Neuronal stem cell (in vitro differentiated cells): ENCODE results near the gene GNG10.

ENCODE experiments used
- DNase-seq: peaks from one replicate; pipeline ENCODE4 v3.0.0-alpha.2; 2013; ENCODE audit warnings: low spot score
- H2AFZ ChIP-seq: one replicate; pipeline ENCODE4 v1.6.1; 2013; ENCODE audit warnings: mild to moderate bottlenecking, low read length, inconsistent platforms
- H2AK5ac ChIP-seq: 2 replicates; pipeline ENCODE4 v1.6.1; 2013; ENCODE audit warnings: low read depth, mild to moderate bottlenecking, inconsistent platforms, low read length, moderate library complexity, mixed read lengths
- H2BK120ac ChIP-seq: 2 replicates; pipeline ENCODE4 v1.6.1; 2013; ENCODE audit warnings: low read depth, mild to moderate bottlenecking, inconsistent platforms, low read length, moderate library complexity, mixed read lengths
- H2BK12ac ChIP-seq: one replicate; pipeline ENCODE4 v1.6.1; 2013; ENCODE audit warnings: low read length, inconsistent platforms
- H2BK15ac ChIP-seq: 2 replicates; pipeline ENCODE4 v1.6.1; 2013; ENCODE audit warnings: mild to moderate bottlenecking, low read length, inconsistent platforms, mixed read lengths
- H2BK5ac ChIP-seq: one replicate; pipeline ENCODE4 v1.6.1; 2013; ENCODE audit warnings: inconsistent platforms, mild to moderate bottlenecking, low read length, moderate library complexity
- H3K14ac ChIP-seq: one replicate; pipeline ENCODE4 v1.6.1; 2013; ENCODE audit warnings: low read length, inconsistent platforms
- H3K18ac ChIP-seq: 2 replicates; pipeline ENCODE4 v1.6.1; 2013; ENCODE audit warnings: low read length, inconsistent platforms
- H3K23ac ChIP-seq: 2 replicates; pipeline ENCODE4 v1.6.1; 2013; ENCODE audit warnings: low read depth, mild to moderate bottlenecking, mixed read lengths, low read length, inconsistent platforms; ENCODE audit not compliant: poor library complexity
- H3K27ac ChIP-seq: replicated peaks from 3 replicates; pipeline ENCODE4 v1.5.1; 2013; ENCODE audit warnings: low read length, inconsistent platforms
- H3K27me3 ChIP-seq, 3 experiments: 2 replicates each; pipeline ENCODE4 v1.6.1; 2013; ENCODE audit warnings: low read length in 3 of 3, mild to moderate bottlenecking in 2 of 3, inconsistent platforms in 1 of 3, low read depth in 1 of 3, mixed read lengths in 1 of 3, moderate library complexity in 1 of 3; ENCODE audit not compliant: control insufficient read depth in 3 of 3, insufficient read depth in 3 of 3
- H3K36me3 ChIP-seq, 2 donors: replicated peaks in 1 of 2; 2 replicates each; pipeline ENCODE4 v1.6.1; 2013; ENCODE audit warnings: low read length in 2 of 2; ENCODE audit not compliant: control insufficient read depth in 2 of 2, insufficient read depth in 2 of 2
- H3K4ac ChIP-seq: 2 replicates; pipeline ENCODE4 v1.6.1; 2013; ENCODE audit warnings: inconsistent platforms, mild to moderate bottlenecking, low read length, moderate library complexity
- H3K4me1 ChIP-seq, 2 donors: 1 replicate in 1 of 2; 2 replicates in 1 of 2; pipeline ENCODE4 v1.6.1; 2013; ENCODE audit warnings: low read length in 2 of 2, low read depth in 1 of 2; ENCODE audit not compliant: control insufficient read depth in 2 of 2, insufficient read depth in 1 of 2
- H3K4me2 ChIP-seq: one replicate; pipeline ENCODE4 v1.6.1; 2013; ENCODE audit warnings: mild to moderate bottlenecking, low read length, inconsistent platforms; ENCODE audit not compliant: insufficient read depth, poor library complexity, severe bottlenecking
- H3K4me3 ChIP-seq, 2 donors: 2 replicates each; pipeline ENCODE4 v1.5.1; 2013; ENCODE audit warnings: low read length in 2 of 2, mild to moderate bottlenecking in 2 of 2, inconsistent platforms in 1 of 2, moderate library complexity in 1 of 2
- H3K79me1 ChIP-seq: one replicate; pipeline ENCODE4 v1.6.1; 2013; ENCODE audit warnings: low read depth, mild to moderate bottlenecking, inconsistent platforms, low read length, moderate library complexity
- H3K9ac ChIP-seq: one replicate; pipeline ENCODE4 v1.6.1; 2013; ENCODE audit warnings: mild to moderate bottlenecking, low read depth, low read length, inconsistent platforms; ENCODE audit not compliant: poor library complexity
- H3K9me3 ChIP-seq, 2 donors: replicated peaks in 1 of 2; 2 replicates each; pipeline versions ENCODE3 to v1.6.1; 2013; ENCODE audit warnings: low read length in 2 of 2, mild to moderate bottlenecking in 2 of 2, inconsistent platforms in 1 of 2, low read depth in 1 of 2, mixed read lengths in 1 of 2, moderate library complexity in 1 of 2; ENCODE audit not compliant: control insufficient read depth in 2 of 2, insufficient read depth in 1 of 2
- H4K8ac ChIP-seq: one replicate; pipeline ENCODE4 v1.6.1; 2013; ENCODE audit warnings: low read depth, mild to moderate bottlenecking, inconsistent platforms, low read length, moderate library complexity
- H4K91ac ChIP-seq: one replicate; pipeline ENCODE4 v1.6.1; 2013; ENCODE audit warnings: low read length, low read depth, mild to moderate bottlenecking, inconsistent platforms; ENCODE audit not compliant: poor library complexity
- WGBS, 2 donors: extraction: QIAGEN DNeasy Blood & Tissue Kit; methylation state at CpG; one replicate each; pipeline ENCODE4 v1.1.7; 2013; ENCODE audit warnings: missing lambda C conversion rate in 2 of 2, mixed read lengths in 1 of 2; ENCODE audit not compliant: insufficient read length in 2 of 2, insufficient replicate concordance in 1 of 2; ENCODE audit errors: extremely low coverage in 2 of 2; 5-methylcytosine and 5-hydroxymethylcytosine counted together

The GNG10 gene

DNA sequence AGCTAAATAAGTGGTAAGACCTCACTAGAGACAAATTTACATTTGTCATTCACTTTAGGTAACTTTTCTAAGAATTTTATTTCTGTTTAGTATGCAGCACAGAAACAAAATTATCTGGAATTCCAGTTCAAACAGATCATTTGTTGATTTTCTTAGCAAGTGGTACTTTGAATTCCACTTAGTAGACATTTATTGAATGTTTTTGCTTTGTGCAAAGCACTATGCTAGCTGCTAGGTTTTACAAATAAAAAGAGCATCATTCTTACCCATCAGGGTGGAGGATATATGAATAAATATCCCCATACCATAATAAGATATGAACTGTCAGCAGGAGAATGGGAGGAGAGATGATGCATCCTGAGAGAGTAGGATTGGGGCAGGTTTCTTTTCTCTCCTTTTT is 35.4 kb downstream of the GNG10 start:
- H3K18ac ChIP-seq, result no peak overlapping the region
- no peak overlapping the region for H4K8ac ChIP-seq
- H2BK120ac ChIP-seq, result no peak overlapping the region
- H3K4me3 ChIP-seq, result no peak overlapping the region
- DNase-seq, result no peak
- H3K14ac ChIP-seq, result no peak overlapping the region
- H2BK12ac ChIP-seq, result no peak overlapping the region
- no peaks in the 10 kb centered on the region for H3K79me1 ChIP-seq
- no peak overlapping the region for H2AFZ ChIP-seq
- no peak overlapping the region for H3K27ac ChIP-seq
- H3K27me3 ChIP-seq, result no peaks in the 10 kb centered on the region
- no peaks in the 10 kb centered on the region for H3K36me3 ChIP-seq
- no peak overlapping the region for H3K23ac ChIP-seq
- no peak overlapping the region for H3K4me2 ChIP-seq
- no peak overlapping the region for H3K9ac ChIP-seq
- H2BK15ac ChIP-seq, result no peak overlapping the region
- H3K4ac ChIP-seq, result no peak overlapping the region
- no peaks in the 10 kb centered on the region for H3K4me1 ChIP-seq
- no peak overlapping the region for H2BK5ac ChIP-seq
- no peak overlapping the region for H2AK5ac ChIP-seq
- H3K9me3 ChIP-seq, result no peaks in the 10 kb centered on the region
- no peak overlapping the region for H4K91ac ChIP-seq

DNA sequence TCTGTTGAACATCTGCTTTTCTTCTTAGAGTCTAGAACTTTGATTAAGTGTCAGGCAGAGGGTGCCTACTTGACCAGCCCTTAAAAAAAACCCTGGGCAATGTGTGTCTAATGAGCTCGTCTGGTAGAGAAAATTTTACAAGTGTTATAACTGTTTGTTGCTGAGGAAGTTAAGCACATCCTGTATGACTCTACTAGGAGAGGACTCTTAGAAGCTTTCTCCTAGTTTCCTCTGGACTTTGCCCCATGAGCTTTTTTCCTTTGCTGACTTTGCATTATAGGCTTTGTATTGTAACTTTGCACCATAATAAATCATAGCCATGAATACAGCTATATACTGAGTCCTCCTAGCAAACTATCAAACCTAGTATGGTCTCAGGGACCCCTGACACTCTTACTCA is 39.4 kb downstream of the GNG10 start:
- H3K9ac ChIP-seq, result no peak overlapping the region
- no peaks in the 10 kb centered on the region for H3K4me1 ChIP-seq
- no peak overlapping the region for H2BK5ac ChIP-seq
- H2BK12ac ChIP-seq, result no peak overlapping the region
- H3K79me1 ChIP-seq, result no peaks in the 10 kb centered on the region
- no peak overlapping the region for H2AK5ac ChIP-seq
- no peak overlapping the region for H2BK120ac ChIP-seq
- H3K4me3 ChIP-seq, result no peak overlapping the region
- H3K23ac ChIP-seq, result no peak overlapping the region
- WGBS, 2 donors, result no CpG with 5 or more reads among the region's 1 CpG
- H2AFZ ChIP-seq, result no peak overlapping the region
- H3K27me3 ChIP-seq, result no peaks in the 10 kb centered on the region
- no peak overlapping the region for H3K18ac ChIP-seq
- no peak overlapping the region for H4K8ac ChIP-seq
- no peak overlapping the region for H3K27ac ChIP-seq
- no peak overlapping the region for H4K91ac ChIP-seq
- no peaks in the 10 kb centered on the region for H3K36me3 ChIP-seq
- no peak overlapping the region for H3K14ac ChIP-seq
- H3K4me2 ChIP-seq, result no peak overlapping the region
- H3K9me3 ChIP-seq, result no peaks in the 10 kb centered on the region
- no peak overlapping the region for H3K4ac ChIP-seq
- H2BK15ac ChIP-seq, result no peak overlapping the region
- no peak for DNase-seq

DNA sequence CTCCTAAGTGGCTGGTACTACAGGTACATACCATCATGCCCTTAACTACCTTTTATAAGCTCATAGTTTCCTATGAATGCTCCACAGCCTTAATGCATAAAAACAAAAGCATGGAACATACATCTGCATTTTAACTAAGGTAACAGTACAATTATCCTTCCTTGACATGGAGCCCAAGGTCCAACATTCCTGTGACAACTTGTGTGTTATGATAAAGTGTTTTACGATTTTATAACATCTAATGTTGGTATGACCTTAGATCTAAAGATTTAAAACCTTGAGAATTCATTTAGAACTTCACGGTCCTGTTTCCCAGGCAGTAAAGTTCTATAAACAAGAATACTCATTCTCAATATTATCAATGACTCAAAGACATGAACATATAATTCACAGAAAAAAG is 43.1 kb downstream of the GNG10 start:
- Histone ChIP-seq H2AK5ac (no peak overlapping the region), H3K4me2 (no peak overlapping the region), H4K91ac (no peak overlapping the region), H2BK12ac (no peak overlapping the region), H3K79me1 (no peaks in the 10 kb centered on the region), H3K14ac (no peak overlapping the region), H2BK120ac (no peak overlapping the region), H3K4ac (no peak overlapping the region), H2AFZ (no peak overlapping the region), H2BK15ac (no peak overlapping the region), H3K27me3 (no peaks in the 10 kb centered on the region), H3K27ac (no peak overlapping the region), H3K23ac (no peak overlapping the region), H3K4me1 (no peaks in the 10 kb centered on the region), H3K36me3 (no peaks in the 10 kb centered on the region), H3K18ac (no peak overlapping the region), H3K9ac (no peak overlapping the region), H3K9me3 (no peaks in the 10 kb centered on the region), H2BK5ac (no peak overlapping the region), H3K4me3 (no peak overlapping the region), H4K8ac (no peak overlapping the region)
- no CpG with 5 or more reads among the region's 2 CpGs for WGBS, 2 donors
- no peak for DNase-seq

DNA sequence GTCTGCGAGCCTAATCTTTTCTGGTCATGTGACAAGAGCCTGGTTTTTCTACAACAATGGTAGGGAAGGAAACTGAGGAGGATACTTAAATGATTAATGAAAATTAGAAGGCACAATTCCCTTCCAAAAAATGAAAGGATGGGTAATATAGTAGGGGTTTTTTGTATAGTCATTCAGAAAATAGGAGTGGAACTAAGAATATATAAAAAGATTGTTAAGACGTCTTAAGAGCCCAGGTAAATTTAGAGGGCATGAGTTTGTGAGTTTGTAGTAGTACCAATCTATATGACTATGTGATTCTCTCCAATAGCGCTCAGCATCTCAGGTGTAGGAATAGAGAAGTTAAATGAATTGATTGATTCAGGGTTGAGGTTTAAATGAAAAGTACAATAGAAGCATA is 50.1 kb downstream of the GNG10 start:
- H2AK5ac ChIP-seq, result no peak overlapping the region
- H2AFZ ChIP-seq, result no peak overlapping the region
- no peak for DNase-seq
- no peak overlapping the region for H3K27ac ChIP-seq
- H3K14ac ChIP-seq, result no peak overlapping the region
- H3K9ac ChIP-seq, result no peak overlapping the region
- H3K36me3 ChIP-seq, result no peaks in the 10 kb centered on the region
- H3K4me1 ChIP-seq, result no peaks in the 10 kb centered on the region
- no peak overlapping the region for H2BK15ac ChIP-seq
- H4K91ac ChIP-seq, result no peak overlapping the region
- H3K4me2 ChIP-seq, result no peak overlapping the region
- H3K23ac ChIP-seq, result no peak overlapping the region
- no peak overlapping the region for H2BK12ac ChIP-seq
- no peak overlapping the region for H2BK120ac ChIP-seq
- H4K8ac ChIP-seq, result no peak overlapping the region
- H3K9me3 ChIP-seq, result no peaks in the 10 kb centered on the region
- no CpG with 5 or more reads among the region's 3 CpGs for WGBS, 2 donors
- H3K27me3 ChIP-seq, result no peaks in the 10 kb centered on the region
- H2BK5ac ChIP-seq, result no peak overlapping the region
- no peak overlapping the region for H3K18ac ChIP-seq
- no peak overlapping the region for H3K4ac ChIP-seq
- no peaks in the 10 kb centered on the region for H3K79me1 ChIP-seq
- no peak overlapping the region for H3K4me3 ChIP-seq
